ENCODE measurements around the gene ORC4. TPM values are rescaled to one million over a fixed set of nuclear protein-coding genes. Genes with fewer than 3 reads are reported as not detected.

ORC4 gene
- total RNA-seq, 4 donors from 2014 or later, result 32.6 to 72.3 (median 51.8) TPM

- Histone ChIP-seq H3K9me3 (no peaks in the 10 kb centered on the region), H3K27me3 (no peaks in the 10 kb centered on the region), H3K4me3 (no peak overlapping the region), H3K4me1 (peaks cover 0 to 36% (median 7%) of the 10 kb centered on the region in 3 donors), H3K27ac (no peak overlapping the region), H3K36me3 (peaks cover 0 to 6% of the 10 kb centered on the region in 2 donors)
- ATAC-seq, result no peak
- 0% methylated on average over 2 of the region's 2 CpGs for WGBS, 2 donors (ENCODE audit: low coverage in 1 of 2)
- TF ChIP-seq POLR2A (IDR thresholded peaks at IDR 0.05) (no peak), POLR2AphosphoS5 (IDR thresholded peaks at IDR 0.05) (no peak), EP300 (IDR thresholded peaks at IDR 0.05) (no peak), CTCF (IDR thresholded peaks at IDR 0.05) (peak; percentile 77 to 89 (median 81))
Measured at GRCh38 chr2:147910990-147911473, 109.5 kb downstream of the ORC4 start.

GRCh38 chr2:147909178-147909577 lies 111.4 kb downstream of the ORC4 start:
- Histone ChIP-seq H3K4me3 (no peak overlapping the region), H3K9me3 (no peaks in the 10 kb centered on the region), H3K27ac (no peak overlapping the region), H3K36me3 (no peaks in the 10 kb centered on the region), H3K4me1 (peaks cover 0 to 31% (median 6%) of the 10 kb centered on the region in 3 donors), H3K27me3 (no peaks in the 10 kb centered on the region)
- ATAC-seq, result no peak
- WGBS, 2 donors (ENCODE audit: low coverage in 1 of 2), result 87 to 100% methylated on average over 2 of the region's 2 CpGs
- TF ChIP-seq CTCF (IDR thresholded peaks at IDR 0.05) (no peak), POLR2A (IDR thresholded peaks at IDR 0.05) (no peak), POLR2AphosphoS5 (IDR thresholded peaks at IDR 0.05) (no peak), EP300 (IDR thresholded peaks at IDR 0.05) (no peak)

- Histone ChIP-seq H3K4me3 (no peak overlapping the region), H3K36me3 (peaks cover 0 to 8% of the 10 kb centered on the region in 2 donors), H3K9me3 (no peaks in the 10 kb centered on the region), H3K27ac (no peak overlapping the region), H3K4me1 (peaks cover 0 to 18% (median 0%) of the 10 kb centered on the region in 3 donors), H3K27me3 (no peaks in the 10 kb centered on the region)
- WGBS, 2 donors (ENCODE audit: low coverage in 1 of 2), result 90 to 92% methylated on average over 4 of the region's 4 CpGs
- TF ChIP-seq CTCF (IDR thresholded peaks at IDR 0.05) (no peak), POLR2AphosphoS5 (IDR thresholded peaks at IDR 0.05) (no peak), EP300 (IDR thresholded peaks at IDR 0.05) (no peak), POLR2A (IDR thresholded peaks at IDR 0.05) (no peak)
- no peak for ATAC-seq
Measured at GRCh38 chr2:147904051-147904450, 116.5 kb downstream of the ORC4 start.

GRCh38 chr2:147888680-147889079 lies 131.9 kb downstream of the ORC4 start:
- no peak for ATAC-seq
- Histone ChIP-seq H3K27ac (no peak overlapping the region), H3K9me3 (no peaks in the 10 kb centered on the region), H3K4me3 (no peak overlapping the region), H3K36me3 (no peaks in the 10 kb centered on the region), H3K27me3 (no peaks in the 10 kb centered on the region), H3K4me1 (peaks cover 0 to 44% (median 3%) of the 10 kb centered on the region in 3 donors)
- 42 to 54% methylated on average over 2 to 3 of the region's 3 CpGs for WGBS, 2 donors (ENCODE audit: low coverage in 1 of 2)
- TF ChIP-seq CTCF (IDR thresholded peaks at IDR 0.05) (no peak), POLR2AphosphoS5 (IDR thresholded peaks at IDR 0.05) (no peak), POLR2A (IDR thresholded peaks at IDR 0.05) (no peak), EP300 (IDR thresholded peaks at IDR 0.05) (no peak)

- H3K4me1 ChIP-seq, result peaks cover under 1 to 68% (median 3%) of the 10 kb centered on the region in 3 donors
- 75 to 77% methylated on average over 2 of the region's 2 CpGs for WGBS, 2 donors (ENCODE audit: low coverage in 1 of 2)
- ATAC-seq, result no peak
Measured at GRCh38 chr2:147886136-147886535, 134.4 kb downstream of the ORC4 start.

More at GRCh38 chr2:147886136-147886535, 134.4 kb downstream of the ORC4 start:
- no peak overlapping the region for H3K4me3 ChIP-seq
- no peaks in the 10 kb centered on the region for H3K9me3 ChIP-seq
- peak overlapping the region in 1 of 4 donors; percentile 13 for H3K27ac ChIP-seq
- no peak for TF ChIP-seq POLR2AphosphoS5 (IDR thresholded peaks at IDR 0.05)
- TF ChIP-seq EP300 (IDR thresholded peaks at IDR 0.05), result no peak
- no peak for TF ChIP-seq POLR2A (IDR thresholded peaks at IDR 0.05)
- TF ChIP-seq CTCF (IDR thresholded peaks at IDR 0.05), result no peak
- H3K36me3 ChIP-seq, result no peaks in the 10 kb centered on the region
- H3K27me3 ChIP-seq, result no peaks in the 10 kb centered on the region
